Transverse colon (tissue), 4 donors: ENCODE data around the gene MTMR12. TPM values are rescaled to one million over a fixed set of nuclear protein-coding genes. Genes with fewer than 3 reads are reported as not detected.
"Not testable (repeated sequence)": the region's sequence is repeated elsewhere in the genome, so short reads cannot be mapped to it uniquely, and the experiment has no call there.

ENCODE experiments used
- DNase-seq: peaks from one replicate; pipeline ENCODE4 v3.0.0-alpha.2; 2019
- H3K27ac ChIP-seq, 4 donors: fragments of 200-600 bp; sonication (generic); 2 replicates each; pipeline ENCODE4 v1.5.1; 2016 to 2018; ENCODE audit warnings: inconsistent platforms in 4 of 4
- H3K27me3 ChIP-seq: fragments of 200-600 bp; sonication (generic); 2 replicates; pipeline ENCODE4 v1.5.1; 2017; ENCODE audit warnings: inconsistent platforms
- H3K36me3 ChIP-seq, 4 donors: fragments of 200-600 bp; sonication (generic); 2 replicates each; pipeline ENCODE4 v1.5.1; 2017 to 2019; ENCODE audit warnings: inconsistent platforms in 4 of 4
- H3K4me1 ChIP-seq, 4 donors: fragments of 200-600 bp; sonication (generic); 2 replicates each; pipeline ENCODE4 v1.5.1; 2017 to 2020; ENCODE audit warnings: inconsistent platforms in 4 of 4
- H3K4me3 ChIP-seq, 4 donors: fragments of 200-600 bp; sonication (generic); 1 replicate in 1 of 4; 2 replicates in 3 of 4; pipeline versions ENCODE4 v1.5.1 to v1.6.1; 2017 to 2019; ENCODE audit warnings: inconsistent platforms in 4 of 4
- H3K9me3 ChIP-seq, 2 donors: fragments of 200-600 bp; sonication (generic); 2 replicates each; pipeline ENCODE4 v1.5.1; 2017 to 2019; ENCODE audit warnings: inconsistent platforms in 2 of 2
- CTCF ChIP-seq, 5 experiments: fragments of 200-600 bp in 3 of 5; fragments of 450-650 bp in 2 of 5; sonication (generic) in 3 of 5; IDR thresholded peaks; 1 replicate in 2 of 5; 2 replicates in 3 of 5; pipeline ENCODE4 v1.5.1; 2016 to 2017; ENCODE audit warnings: antibody characterized with exemption in 5 of 5, inconsistent platforms in 3 of 5, mild to moderate bottlenecking in 2 of 5, moderate library complexity in 1 of 5
- EP300 ChIP-seq: sonication (generic); formaldehyde crosslinking; IDR thresholded peaks from one replicate; pipeline ENCODE4 v1.6.1; 2017; ENCODE audit warnings: antibody characterized with exemption, low read depth
- POLR2A ChIP-seq: fragments of 450-650 bp; IDR thresholded peaks from one replicate; pipeline ENCODE4 v1.6.1; 2016; ENCODE audit warnings: antibody characterized with exemption, mild to moderate bottlenecking, moderate library complexity
- POLR2AphosphoS5 ChIP-seq, 3 donors: sonication (generic); formaldehyde crosslinking; IDR thresholded peaks; one replicate each; pipeline ENCODE4 v1.6.1; 2016; ENCODE audit warnings: antibody characterized with exemption in 3 of 3
- WGBS, 2 donors: methylation state at CpG; one replicate each; pipeline ENCODE4 v1.1.5; 2018; ENCODE audit warnings: low coverage in 1 of 2; 5-methylcytosine and 5-hydroxymethylcytosine counted together
- in situ Hi-C, 4 donors: fragments of 200-750 bp; cut with MboI; loops; one replicate each; pipeline versions ENCODE4 v1.15.0 to v1.15.1; 2017; ENCODE audit warnings: low sequenced_read_pairs in 3 of 4, low pct_ligation_motif_present in 1 of 4, low pct_unique_long_range_greater_than_20kb in 1 of 4
- intact Hi-C: fragments of 100-400 bp; cut with DNase I; formaldehyde crosslinking; loops from one replicate; pipeline ENCODE4 v1.15.1; 2023; ENCODE audit warnings: low total_unique reads
- total RNA-seq, 4 donors: library from RNA; depleted of rRNA; stranded (reverse); fragments of >200 nt; gene quantifications; one replicate each; pipeline ENCODE4 v1.1.0, GENCODE V29; 2016

The MTMR12 gene
- total RNA-seq, 4 donors from 2014 or later: 10.1 to 27.9 (median 16.1) TPM

- 95 to 96% methylated on average over 4 to 5 of the region's 5 CpGs for WGBS, 2 donors
- no peaks in the 10 kb centered on the region for H3K4me1 ChIP-seq
- in situ Hi-C loops (no loop called here), intact Hi-C loops (no loop called here)
- TF ChIP-seq EP300 (no peak), POLR2AphosphoS5 (IDR thresholded peaks at IDR 0.05) (no peak)
- H3K36me3 ChIP-seq: no peaks in the 10 kb centered on the region
- no peaks in the 10 kb centered on the region for H3K9me3 ChIP-seq
- no peak overlapping the region for H3K4me3 ChIP-seq
- H3K27me3 ChIP-seq: no peaks in the 10 kb centered on the region
- no peak for DNase-seq
- H3K27ac ChIP-seq: no peak overlapping the region
Measured at GRCh38 chr5:32285510-32286138, 27.1 kb downstream of the MTMR12 start.

- Histone ChIP-seq H3K27ac (no peak overlapping the region), H3K9me3 (no peaks in the 10 kb centered on the region), H3K27me3 (no peaks in the 10 kb centered on the region), H3K4me3 (no peak overlapping the region), H3K36me3 (no peaks in the 10 kb centered on the region), H3K4me1 (no peaks in the 10 kb centered on the region)
- no peak for DNase-seq
- TF ChIP-seq EP300 (no peak), POLR2AphosphoS5 (IDR thresholded peaks at IDR 0.05) (no peak), POLR2A (no peak), CTCF (IDR thresholded peaks at IDR 0.05) (no peak)
- in situ Hi-C loops (no loop called here), intact Hi-C loops (no loop called here)
- WGBS, 2 donors: 90 to 95% methylated on average over 6 to 9 of the region's 9 CpGs
Measured at GRCh38 chr5:32283539-32284377, 29.0 kb downstream of the MTMR12 start.

GRCh38 chr5:32283061-32283460 is 29.7 kb downstream of the MTMR12 start:
- no peak overlapping the region for H3K4me3 ChIP-seq
- no peak for DNase-seq
- no peaks in the 10 kb centered on the region for H3K36me3 ChIP-seq
- H3K4me1 ChIP-seq: peaks cover 0 to 6% (median 3%) of the 10 kb centered on the region in 4 donors
- intact Hi-C loops (no loop called here), in situ Hi-C loops (no loop called here)
- 75% methylated on average over 1 of the region's 1 CpG; no CpG with 5 or more reads in 1 of the 2 donors for WGBS, 2 donors
- no peak overlapping the region for H3K27ac ChIP-seq
- TF ChIP-seq EP300 (no peak), POLR2A (no peak), POLR2AphosphoS5 (IDR thresholded peaks at IDR 0.05) (no peak), CTCF (IDR thresholded peaks at IDR 0.05) (no peak)
- H3K27me3 ChIP-seq: no peaks in the 10 kb centered on the region
- no peaks in the 10 kb centered on the region for H3K9me3 ChIP-seq

GRCh38 chr5:32282633-32283032 is 30.1 kb downstream of the MTMR12 start:
- intact Hi-C loops: no loop called here
- Histone ChIP-seq H3K27me3 (no peaks in the 10 kb centered on the region), H3K4me1 (peaks cover 0 to 10% (median 3%) of the 10 kb centered on the region in 4 donors), H3K36me3 (no peaks in the 10 kb centered on the region), H3K4me3 (no peak overlapping the region), H3K9me3 (no peaks in the 10 kb centered on the region), H3K27ac (no peak overlapping the region)
- DNase-seq: no peak
- in situ Hi-C loops: no loop called here
- WGBS, 2 donors: 94 to 97% methylated on average over 6 of the region's 6 CpGs
- TF ChIP-seq POLR2A (no peak), POLR2AphosphoS5 (IDR thresholded peaks at IDR 0.05) (no peak), EP300 (no peak), CTCF (IDR thresholded peaks at IDR 0.05) (no peak)

- in situ Hi-C loops, H3K27ac ChIP-seq, H3K9me3 ChIP-seq, H3K36me3 ChIP-seq, H3K4me3 ChIP-seq, H3K27me3 ChIP-seq, DNase-seq, intact Hi-C loops: not testable (repeated sequence)
- WGBS, 2 donors: 94 to 96% methylated on average over 9 to 11 of the region's 11 CpGs
- H3K4me1 ChIP-seq: peaks cover 0 to 20% (median 3%) of the 10 kb centered on the region in 4 donors
Measured at GRCh38 chr5:32281378-32282133, 31.2 kb downstream of the MTMR12 start.
